ENCODE data around the gene TTI1. TPM values are rescaled to one million over a fixed set of nuclear protein-coding genes. Genes with fewer than 3 reads are reported as not detected.

Gene TTI1
- total RNA-seq, 1 experiment from 2014 or later, result 26.9 TPM

DNA sequence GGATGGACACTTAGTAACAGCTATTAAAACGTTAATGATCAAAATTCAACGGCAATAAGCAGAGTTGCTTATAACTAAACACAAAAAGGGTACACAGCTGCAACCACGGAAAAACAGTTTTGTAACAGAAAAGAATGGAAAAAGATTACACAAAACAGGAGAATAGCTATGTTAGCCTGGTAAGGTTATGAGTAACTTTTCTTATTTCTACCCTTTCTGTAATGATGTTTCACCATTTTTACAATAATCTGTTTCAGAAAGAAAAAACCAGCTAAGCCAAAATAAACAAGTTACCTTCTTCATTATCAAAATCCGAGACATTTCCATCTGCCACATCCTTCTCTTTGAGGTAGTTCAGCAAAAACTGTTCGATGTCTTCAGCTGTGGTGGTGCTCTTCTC is 27.4 kb downstream of the TTI1 start:
- RAD21 ChIA-PET (ENCODE audit: low non-redundant PET in 1 of 2, low total read pairs in 2 of 2, uncharacterized antibody in 2 of 2, unreplicated experiment in 2 of 2), result no interaction called here
- POLR2A ChIA-PET, result no interaction called here
- peaks cover 8% of the 10 kb centered on the region for H4K20me1 ChIP-seq (ENCODE audit: insufficient read depth)
- H3K27ac ChIP-seq (ENCODE audit: low read depth, low read length), result no peak overlapping the region
- TF ChIP-seq CEBPB (IDR thresholded peaks at IDR 0.05; ENCODE audit: low read depth) (no peak), EGR1 (IDR thresholded peaks at IDR 0.05; ENCODE audit: low read depth) (no peak), EZH2 (IDR thresholded peaks at IDR 0.05) (no peak), CBX3 (IDR thresholded peaks at IDR 0.05; ENCODE audit: low read depth) (no peak), SP1 (IDR thresholded peaks at IDR 0.05; ENCODE audit: low read depth) (no peak), YY1 (IDR thresholded peaks at IDR 0.05; ENCODE audit: extremely low read depth, insufficient replicate concordance, low read depth, low read length) (no peak), TCF7L2 (IDR thresholded peaks at IDR 0.05; ENCODE audit: borderline replicate concordance, extremely low read depth, insufficient read depth, insufficient read length) (no peak), SIN3A (IDR thresholded peaks at IDR 0.05; ENCODE audit: low read depth) (no peak), EZH2phosphoT487 (IDR thresholded peaks at IDR 0.05; ENCODE audit: borderline replicate concordance) (no peak), RAD21 (IDR thresholded peaks at IDR 0.05; ENCODE audit: low read depth) (no peak), ELF1 (IDR thresholded peaks at IDR 0.05; ENCODE audit: borderline replicate concordance, low read depth) (no peak), JUND (IDR thresholded peaks at IDR 0.05) (no peak)
- TF ChIP-seq, protein P1, sequence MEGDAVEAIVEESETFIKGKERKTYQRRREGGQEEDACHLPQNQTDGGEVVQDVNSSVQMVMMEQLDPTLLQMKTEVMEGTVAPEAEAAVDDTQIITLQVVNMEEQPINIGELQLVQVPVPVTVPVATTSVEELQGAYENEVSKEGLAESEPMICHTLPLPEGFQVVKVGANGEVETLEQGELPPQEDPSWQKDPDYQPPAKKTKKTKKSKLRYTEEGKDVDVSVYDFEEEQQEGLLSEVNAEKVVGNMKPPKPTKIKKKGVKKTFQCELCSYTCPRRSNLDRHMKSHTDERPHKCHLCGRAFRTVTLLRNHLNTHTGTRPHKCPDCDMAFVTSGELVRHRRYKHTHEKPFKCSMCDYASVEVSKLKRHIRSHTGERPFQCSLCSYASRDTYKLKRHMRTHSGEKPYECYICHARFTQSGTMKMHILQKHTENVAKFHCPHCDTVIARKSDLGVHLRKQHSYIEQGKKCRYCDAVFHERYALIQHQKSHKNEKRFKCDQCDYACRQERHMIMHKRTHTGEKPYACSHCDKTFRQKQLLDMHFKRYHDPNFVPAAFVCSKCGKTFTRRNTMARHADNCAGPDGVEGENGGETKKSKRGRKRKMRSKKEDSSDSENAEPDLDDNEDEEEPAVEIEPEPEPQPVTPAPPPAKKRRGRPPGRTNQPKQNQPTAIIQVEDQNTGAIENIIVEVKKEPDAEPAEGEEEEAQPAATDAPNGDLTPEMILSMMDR (IDR thresholded peaks at IDR 0.05 in 2 of 3, conservative IDR thresholded peaks at IDR 0.05 in 1 of 3; ENCODE audit: borderline replicate concordance in 1 of 3, insufficient read depth in 1 of 3, low read depth in 2 of 3, low read length in 2 of 3), result no peak
- H3K4me3 ChIP-seq (replicated peaks in 1 of 2; ENCODE audit: low read depth in 1 of 2, low read length in 2 of 2), result no peak overlapping the region
- no peaks in the 10 kb centered on the region for H3K9me3 ChIP-seq (ENCODE audit: control insufficient read depth in 1 of 2, insufficient read depth in 1 of 2, low read depth in 1 of 2, low read length in 2 of 2)
- H2AFZ ChIP-seq (ENCODE audit: low read depth, low read length, poor library complexity, severe bottlenecking), result no peak overlapping the region
- peaks cover 22 to 36% of the 10 kb centered on the region in 2 experiments for H3K36me3 ChIP-seq (ENCODE audit: control insufficient read depth in 1 of 2, insufficient read depth in 2 of 2, low read length in 2 of 2)
- intact Hi-C loops (cut with micrococcal nuclease), result no loop called here
- peaks cover 57% of the 10 kb centered on the region for H3K79me2 ChIP-seq (ENCODE audit: insufficient read depth, low read length)
- no peak overlapping the region for H3K9ac ChIP-seq (ENCODE audit: low read length)
- H3K9me2 ChIP-seq (ENCODE audit: insufficient read depth), result no peaks in the 10 kb centered on the region
- no TSS peak for BruUV-seq (replicated peaks)
- H3K27me3 ChIP-seq (ENCODE audit: insufficient read depth, low read length), result no peaks in the 10 kb centered on the region
- CTCF ChIA-PET, result interaction anchor here (0.9 kb wide), 1 partner anchor 10 kb away, joined by 3 read pairs; no protein-coding TSS in a partner anchor
- H3K4me1 ChIP-seq (ENCODE audit: control insufficient read depth in 1 of 2, insufficient read depth in 2 of 2, low read length in 2 of 2), result no peaks in the 10 kb centered on the region
- no peak for DNase-seq (ENCODE audit: low read depth, low spot score)
- no peak overlapping the region for H3K4me2 ChIP-seq (ENCODE audit: low read length)
- no peak for ATAC-seq
